K562 (cell line): ENCODE measurements around the gene ZNF799. TPM values are rescaled to one million over a fixed set of nuclear protein-coding genes. Genes with fewer than 3 reads are reported as not detected.

ENCODE experiments used
- ATAC-seq: fragments of 200-7000 bp; cut with Tn5 transposase; 3 replicates; pipeline ENCODE4 v1.9.1; 2020; ENCODE audit warnings: moderate library complexity
- BruUV-seq: library from RNA; stranded (reverse); fragments of 400-500 nt; replicated peaks from 2 replicates; lab custom pipeline; 2021; lab: Mats Ljungman, UMichigan
- CTCF ChIA-PET: fragments of 300-600 bp; formaldehyde crosslinking; extraction: SDS; loops from one replicate; lab custom pipeline; 2021; ENCODE audit warnings: low intra/inter-chr PET ratio; lab: Yijun Ruan, JAX
- POLR2A ChIA-PET: fragments of 300-600, 350-650 bp; sonication (Branson Sonifier 250); formaldehyde crosslinking; extraction: SDS; loops from one replicate; lab custom pipeline; 2021; ENCODE audit warnings: antibody characterized with exemption, inconsistent platforms; lab: Yijun Ruan, JAX
- DNase-seq, 4 experiments: peaks; one replicate each; pipeline versions ENCODE4 v3.0.0 to v3.0.0-alpha.2; 2011 to 2018; ENCODE audit warnings: low spot score in 3 of 4, mixed read lengths in 3 of 4; ENCODE audit errors: extremely low read depth in 1 of 4
- FAIRE-seq: peaks from 2 replicates; lab custom pipeline; 2011; peaks lifted over from hg19 to GRCh38; lab: Jason Lieb, UNC
- H2AFZ ChIP-seq: 2 replicates; pipeline ENCODE4 v1.6.0; 2011; ENCODE audit warnings: low read depth, low read length, control low read depth, inconsistent platforms
- H3K27ac ChIP-seq: fragments of 200-600 bp; 3 replicates; pipeline ENCODE4 v1.8.0; 2011; ENCODE audit warnings: low read depth, mild to moderate bottlenecking, control low read depth, inconsistent platforms, low read length, moderate library complexity, mixed read lengths; ENCODE audit errors: extremely low read depth
- H3K27me3 ChIP-seq, 2 experiments: fragments of 300-600 bp in 1 of 2; 2 replicates in 1 of 2; 3 replicates in 1 of 2; pipeline versions ENCODE4 v1.6.0 to v1.8.0; 2011; ENCODE audit warnings: inconsistent platforms in 2 of 2, low read length in 2 of 2, mild to moderate bottlenecking in 1 of 2, mixed read lengths in 1 of 2, moderate library complexity in 1 of 2; ENCODE audit not compliant: control insufficient read depth in 2 of 2, insufficient read depth in 2 of 2
- H3K36me3 ChIP-seq: fragments of 300-600 bp; 3 replicates; pipeline ENCODE4 v1.8.0; 2011; ENCODE audit warnings: mild to moderate bottlenecking, low read length, inconsistent platforms; ENCODE audit not compliant: control insufficient read depth, insufficient read depth
- H3K4me1 ChIP-seq, 2 experiments: fragments of 200-600 bp in 1 of 2; replicated peaks in 1 of 2; 2 replicates in 1 of 2; 3 replicates in 1 of 2; pipeline versions ENCODE4 v1.5.1 to v1.8.0; 2011; ENCODE audit warnings: inconsistent platforms in 2 of 2, low read length in 2 of 2, mild to moderate bottlenecking in 1 of 2, mixed read lengths in 1 of 2, moderate library complexity in 1 of 2; ENCODE audit not compliant: control insufficient read depth in 2 of 2, insufficient read depth in 2 of 2
- H3K4me2 ChIP-seq: 2 replicates; pipeline ENCODE4 v1.6.1; 2011; ENCODE audit warnings: low read length, control low read depth, inconsistent platforms, mixed read lengths; ENCODE audit not compliant: insufficient read depth
- H3K4me3 ChIP-seq: fragments of 200-600 bp; sonication (generic), shearing (Covaris generic); 2 replicates; pipeline ENCODE4 v1.5.1; 2016; ENCODE audit warnings: control low read depth, inconsistent platforms
- H3K79me2 ChIP-seq: fragments of 200-600 bp; 3 replicates; pipeline ENCODE4 v1.8.0; 2011; ENCODE audit warnings: low read length, inconsistent platforms; ENCODE audit not compliant: control insufficient read depth, insufficient read depth
- H3K9ac ChIP-seq, 2 experiments: 2 replicates each; pipeline versions ENCODE4 v1.6.0 to v1.6.1; 2011; ENCODE audit warnings: low read depth in 2 of 2, low read length in 2 of 2, control low read depth in 1 of 2, inconsistent platforms in 1 of 2, mild to moderate bottlenecking in 1 of 2, mixed read lengths in 1 of 2; ENCODE audit not compliant: insufficient read depth in 1 of 2
- H3K9me1 ChIP-seq: one replicate; pipeline ENCODE4 v1.6.0; 2011; ENCODE audit warnings: inconsistent platforms, mild to moderate bottlenecking, low read length, moderate library complexity; ENCODE audit not compliant: control insufficient read depth, insufficient read depth
- H3K9me3 ChIP-seq: replicated peaks from 2 replicates; pipeline ENCODE4 v1.5.1; 2011; ENCODE audit warnings: low read depth, low read length, inconsistent platforms; ENCODE audit not compliant: control insufficient read depth, insufficient read depth
- H4K20me1 ChIP-seq: replicated peaks from 2 replicates; pipeline ENCODE4 v1.6.1; 2011; ENCODE audit warnings: low read length, inconsistent platforms, mixed read lengths; ENCODE audit not compliant: control insufficient read depth, insufficient read depth
- CBX3 ChIP-seq, 2 experiments: IDR thresholded peaks; 1 replicate in 1 of 2; 2 replicates in 1 of 2; pipeline ENCODE4 v1.6.1; 2012; ENCODE audit warnings: inconsistent platforms in 2 of 2, low read length in 2 of 2, borderline replicate concordance in 1 of 2, control low read depth in 1 of 2
- FOXA1 ChIP-seq: fragments of 450-650 bp; IDR thresholded peaks from 2 replicates; pipeline ENCODE4 v1.6.1; 2016; ENCODE audit warnings: mild to moderate bottlenecking, borderline replicate concordance
- SRF ChIP-seq, 2 experiments: fragments of 250-450, 450-650 bp in 1 of 2; sonication (Bioruptor Pico) in 1 of 2; sonication (generic) in 1 of 2; formaldehyde crosslinking; IDR thresholded peaks; 2 replicates each; pipeline versions ENCODE4 v1.5.0 to v1.5.1; 2020 to 2022; ENCODE audit warnings: mild to moderate bottlenecking in 1 of 2, missing genetic modification reagents in 1 of 2
- TEAD4 ChIP-seq, 2 experiments: sonication (generic) in 1 of 2; formaldehyde crosslinking in 1 of 2; IDR thresholded peaks; 2 replicates each; pipeline versions ENCODE4 v1.6.1 to v1.8.0; 2012 to 2022; ENCODE audit warnings: borderline replicate concordance in 1 of 2, inconsistent platforms in 1 of 2, low read length in 1 of 2, mild to moderate bottlenecking in 1 of 2, missing genetic modification reagents in 1 of 2
- THRAP3 ChIP-seq: fragments of 450-650 bp; IDR thresholded peaks from 2 replicates; pipeline ENCODE4 v1.6.1; 2016; ENCODE audit warnings: mild to moderate bottlenecking, inconsistent platforms, borderline replicate concordance
- TRIM28 ChIP-seq: fragments of 450-650 bp; IDR thresholded peaks from 2 replicates; pipeline ENCODE4 v1.6.1; 2017
- ZEB2 ChIP-seq: fragments of 450-650 bp; IDR thresholded peaks from 2 replicates; pipeline ENCODE4 v1.6.1; 2016
- ZNF174 ChIP-seq: fragments of 250-450 bp; sonication (Bioruptor Pico); IDR thresholded peaks from 2 replicates; pipeline ENCODE4 v1.4.0; 2020; ENCODE audit warnings: mild to moderate bottlenecking
- ZNF75A ChIP-seq: fragments of 450-650 bp; formaldehyde crosslinking; IDR thresholded peaks from 2 replicates; pipeline ENCODE4 v1.4.0; 2020; ENCODE audit warnings: mild to moderate bottlenecking
- WGBS: fragments of 100-300 bp; shearing (Covaris generic); methylation state at CpG from one replicate; pipeline ENCODE4 v1.1.6; 2016; ENCODE audit warnings: low coverage, mixed read lengths; ENCODE audit not compliant: insufficient coverage; ENCODE audit errors: missing lambda C conversion rate; 5-methylcytosine and 5-hydroxymethylcytosine counted together
- in situ Hi-C: fragments of 300-500 bp; cut with MboI; formaldehyde crosslinking; loops from 4 replicates; pipeline ENCODE4 v1.15.0; 2018; ENCODE audit warnings: inconsistent platforms, mixed read lengths
- intact Hi-C: fragments of 100-400 bp; cut with micrococcal nuclease; formaldehyde crosslinking; loops from 2 replicates; pipeline ENCODE4 v1.14.2; 2022
- polyA plus RNA-seq, 8 experiments: library from polyadenylated mRNA; depleted of rRNA in 4 of 8; stranded (reverse) in 5 of 8; unstranded in 3 of 8; fragments of >200 nt; fragmentation: Nextera tagmentation in 2 of 8; fragmentation: Illumina TruSeq in 1 of 8; extraction: Ambion mirVana in 2 of 8; extraction: Trizol in 1 of 8; gene quantifications; 2 replicates each; pipeline versions ENCODE4 v1.2.1 to v1.2.3, GENCODE V29; 2011 to 2014; ENCODE audit warnings: inconsistent platforms in 1 of 8, missing spikeins in 1 of 8
- total RNA-seq, 7 experiments: library from RNA; depleted of rRNA in 6 of 7; stranded (reverse); fragments of >200 nt in 6 of 7; fragmentation: Illumina TruSeq in 2 of 7; extraction: Trizol in 2 of 7; gene quantifications; 2 replicates each; pipeline versions ENCODE4 v1.2.1 to v1.2.3, GENCODE V29; 2011 to 2021; ENCODE audit warnings: low replicate concordance in 1 of 7
- TF ChIP-seq, protein P1 (sequence below): fragments of 450-650 bp; IDR thresholded peaks from 2 replicates; pipeline ENCODE4 v1.6.1; 2018; ENCODE audit warnings: mild to moderate bottlenecking, low read depth; ENCODE audit not compliant: partially characterized antibody
- TF ChIP-seq, protein P2 (sequence below): fragments of 250-450 bp; sonication (Bioruptor Pico); IDR thresholded peaks from 2 replicates; pipeline ENCODE4 v1.5.1; 2021; ENCODE audit warnings: mild to moderate bottlenecking
- TF ChIP-seq, protein P3 (sequence below): fragments of 250-450 bp; sonication (Bioruptor Pico); IDR thresholded peaks from 2 replicates; pipeline ENCODE4 v1.8.0; 2022; ENCODE audit warnings: inconsistent platforms

Gene ZNF799
- total and polyA plus RNA-seq, 9 of the 15 experiments (the other 6 are each of a cell fraction or from before 2014, with no cell fraction given): 0.63 to 5.5 (median 2.9) TPM

DNA sequence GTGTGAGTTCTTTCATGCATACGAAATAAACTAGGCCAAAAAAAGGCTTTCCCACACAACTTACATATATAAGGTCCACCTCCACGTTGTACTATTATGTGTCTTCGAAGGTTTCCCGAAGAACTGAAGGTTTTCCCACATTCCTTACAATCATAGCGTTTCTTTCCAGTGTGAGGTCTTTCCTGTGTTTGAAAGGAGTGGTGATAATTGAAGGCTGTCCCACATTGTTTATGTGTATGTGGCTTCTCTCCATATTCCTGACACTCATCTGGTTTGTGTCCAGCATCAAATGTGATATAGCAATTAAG lies 50.2 kb downstream of the ZNF799 start:
- H3K27me3 ChIP-seq: no peaks in the 10 kb centered on the region
- H3K9me1 ChIP-seq: no peaks in the 10 kb centered on the region
- ChIA-PET CTCF (no interaction called here), POLR2A (no interaction called here)
- no peak overlapping the region for H3K4me2 ChIP-seq
- H3K4me1 ChIP-seq: no peaks in the 10 kb centered on the region
- no peaks in the 10 kb centered on the region for H4K20me1 ChIP-seq
- peaks cover 21% of the 10 kb centered on the region for H3K36me3 ChIP-seq
- ATAC-seq: no peak
- no TSS peak for BruUV-seq
- intact Hi-C loops (no loop called here), in situ Hi-C loops (no loop called here)
- no peak overlapping the region for H3K9ac ChIP-seq
- H3K4me3 ChIP-seq: no peak overlapping the region
- H3K9me3 ChIP-seq: peaks cover 30% of the 10 kb centered on the region
- H3K27ac ChIP-seq: no peak overlapping the region
- H3K79me2 ChIP-seq: no peaks in the 10 kb centered on the region; the same call in 2 of the 3 replicates
- TF ChIP-seq ZNF174 (CRISPR knock-in tag): no peak
- no peak for TF ChIP-seq FOXA1
- TF ChIP-seq CBX3 (IDR thresholded peaks at IDR 0.05; ENCODE audit: borderline replicate concordance in 1 of 2, low read length in 2 of 2): peak in 1 of 2 experiments; percentile 71; a peak in 2 of 3 replicates
- peak; percentile 96 for TF ChIP-seq ZNF75A (CRISPR knock-in tag)
- TF ChIP-seq SRF (CRISPR knock-in tag; IDR thresholded peaks at IDR 0.05): no peak
- TF ChIP-seq, protein P1, sequence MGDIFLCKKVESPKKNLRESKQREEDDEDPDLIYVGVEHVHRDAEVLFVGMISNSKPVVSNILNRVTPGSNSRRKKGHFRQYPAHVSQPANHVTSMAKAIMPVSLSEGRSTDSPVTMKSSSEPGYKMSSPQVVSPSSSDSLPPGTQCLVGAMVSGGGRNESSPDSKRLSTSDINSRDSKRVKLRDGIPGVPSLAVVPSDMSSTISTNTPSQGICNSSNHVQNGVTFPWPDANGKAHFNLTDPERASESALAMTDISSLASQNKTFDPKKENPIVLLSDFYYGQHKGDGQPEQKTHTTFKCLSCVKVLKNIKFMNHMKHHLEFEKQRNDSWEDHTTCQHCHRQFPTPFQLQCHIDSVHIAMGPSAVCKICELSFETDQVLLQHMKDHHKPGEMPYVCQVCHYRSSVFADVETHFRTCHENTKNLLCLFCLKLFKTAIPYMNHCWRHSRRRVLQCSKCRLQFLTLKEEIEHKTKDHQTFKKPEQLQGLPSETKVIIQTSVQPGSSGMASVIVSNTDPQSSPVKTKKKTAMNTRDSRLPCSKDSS: peak; percentile 59
- TF ChIP-seq, protein P2, sequence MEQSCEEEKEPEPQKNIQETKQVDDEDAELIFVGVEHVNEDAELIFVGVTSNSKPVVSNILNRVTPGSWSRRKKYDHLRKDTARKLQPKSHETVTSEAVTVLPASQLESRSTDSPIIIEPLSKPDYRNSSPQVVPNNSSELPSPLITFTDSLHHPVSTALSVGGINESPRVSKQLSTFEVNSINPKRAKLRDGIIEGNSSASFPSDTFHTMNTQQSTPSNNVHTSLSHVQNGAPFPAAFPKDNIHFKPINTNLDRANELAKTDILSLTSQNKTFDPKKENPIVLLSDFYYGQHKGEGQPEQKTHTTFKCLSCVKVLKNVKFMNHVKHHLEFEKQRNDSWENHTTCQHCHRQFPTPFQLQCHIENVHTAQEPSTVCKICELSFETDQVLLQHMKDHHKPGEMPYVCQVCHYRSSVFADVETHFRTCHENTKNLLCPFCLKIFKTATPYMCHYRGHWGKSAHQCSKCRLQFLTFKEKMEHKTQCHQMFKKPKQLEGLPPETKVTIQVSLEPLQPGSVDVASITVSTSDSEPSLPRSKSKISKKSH (CRISPR knock-in tag): peak; percentile 19; the same call in 1 of the 2 replicates
- TF ChIP-seq THRAP3: no peak
- TF ChIP-seq TEAD4 (IDR thresholded peaks at IDR 0.05; ENCODE audit: low read length): peak; percentile 51; the same call in 1 of the 2 replicates
- no peak for TF ChIP-seq TEAD4 (CRISPR knock-in tag; IDR thresholded peaks at IDR 0.05; ENCODE audit: borderline replicate concordance)
- TF ChIP-seq TRIM28: peak; percentile 58; the same call in 1 of the 2 replicates
- 0 out of 2 replicates have a peak, but pooled peaks have one; percentile 25 for TF ChIP-seq ZEB2
- TF ChIP-seq, protein P3, sequence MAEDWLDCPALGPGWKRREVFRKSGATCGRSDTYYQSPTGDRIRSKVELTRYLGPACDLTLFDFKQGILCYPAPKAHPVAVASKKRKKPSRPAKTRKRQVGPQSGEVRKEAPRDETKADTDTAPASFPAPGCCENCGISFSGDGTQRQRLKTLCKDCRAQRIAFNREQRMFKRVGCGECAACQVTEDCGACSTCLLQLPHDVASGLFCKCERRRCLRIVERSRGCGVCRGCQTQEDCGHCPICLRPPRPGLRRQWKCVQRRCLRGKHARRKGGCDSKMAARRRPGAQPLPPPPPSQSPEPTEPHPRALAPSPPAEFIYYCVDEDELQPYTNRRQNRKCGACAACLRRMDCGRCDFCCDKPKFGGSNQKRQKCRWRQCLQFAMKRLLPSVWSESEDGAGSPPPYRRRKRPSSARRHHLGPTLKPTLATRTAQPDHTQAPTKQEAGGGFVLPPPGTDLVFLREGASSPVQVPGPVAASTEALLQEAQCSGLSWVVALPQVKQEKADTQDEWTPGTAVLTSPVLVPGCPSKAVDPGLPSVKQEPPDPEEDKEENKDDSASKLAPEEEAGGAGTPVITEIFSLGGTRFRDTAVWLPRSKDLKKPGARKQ (CRISPR knock-in tag): 0 out of 2 replicates have a peak, but pooled peaks have one; percentile 9
- no peak for DNase-seq
- no peak for FAIRE-seq
- 51% methylated on average over 5 of the region's 5 CpGs for WGBS
- H2AFZ ChIP-seq: no peak overlapping the region
